ENCODE measurements around the gene TMEM132D. TPM values are rescaled to one million over a fixed set of nuclear protein-coding genes. Genes with fewer than 3 reads are reported as not detected.

Gene TMEM132D
- total and polyA plus RNA-seq, 2 experiments from 2014 or later: 2.0 to 2.4 TPM

GRCh38 chr12:129665414-129665813, 238.4 kb downstream of the TMEM132D start:
- Histone ChIP-seq H3K36me3 (replicated peaks; ENCODE audit: insufficient read depth, low read depth) (no peaks in the 10 kb centered on the region), H3K9me2 (replicated peaks; ENCODE audit: insufficient read depth) (no peaks in the 10 kb centered on the region), H3K9me3 (ENCODE audit: low read depth) (no peaks in the 10 kb centered on the region), H4K20me1 (ENCODE audit: insufficient read depth, poor library complexity, severe bottlenecking) (no peaks in the 10 kb centered on the region), H3K27ac (no peak overlapping the region), H3K4me1 (ENCODE audit: insufficient read depth) (no peaks in the 10 kb centered on the region), H2AFZ (no peak overlapping the region), H3K4me3 (no peak overlapping the region), H3K27me3 (no peaks in the 10 kb centered on the region), H3K4me2 (no peak overlapping the region), H3K79me2 (no peaks in the 10 kb centered on the region)
- no peak for DNase-seq (ENCODE audit: low spot score)
- TF ChIP-seq EZH2phosphoT487 (IDR thresholded peaks at IDR 0.05; ENCODE audit: low read depth, severe bottlenecking, unreplicated experiment): no peak
- TF ChIP-seq EZH2 (IDR thresholded peaks at IDR 0.05; ENCODE audit: borderline replicate concordance): no peak
- TF ChIP-seq CTCF (IDR thresholded peaks at IDR 0.05; ENCODE audit: poor library complexity): no peak
- WGBS (ENCODE audit: low lambda C conversion rate, missing lambda C conversion rate): 80% methylated on average over 6 of the region's 6 CpGs

- Histone ChIP-seq H3K9me3 (ENCODE audit: low read depth) (no peaks in the 10 kb centered on the region), H3K4me3 (no peak overlapping the region), H3K27me3 (no peaks in the 10 kb centered on the region), H4K20me1 (ENCODE audit: insufficient read depth, poor library complexity, severe bottlenecking) (no peaks in the 10 kb centered on the region), H3K4me1 (ENCODE audit: insufficient read depth) (no peaks in the 10 kb centered on the region), H3K4me2 (no peak overlapping the region), H3K27ac (no peak overlapping the region), H2AFZ (no peak overlapping the region), H3K79me2 (no peaks in the 10 kb centered on the region), H3K9me2 (replicated peaks; ENCODE audit: insufficient read depth) (no peaks in the 10 kb centered on the region), H3K36me3 (replicated peaks; ENCODE audit: insufficient read depth, low read depth) (no peaks in the 10 kb centered on the region)
- 89% methylated on average over 9 of the region's 9 CpGs for WGBS (ENCODE audit: low lambda C conversion rate, missing lambda C conversion rate)
- TF ChIP-seq CTCF (IDR thresholded peaks at IDR 0.05; ENCODE audit: poor library complexity): no peak
- TF ChIP-seq EZH2 (IDR thresholded peaks at IDR 0.05; ENCODE audit: borderline replicate concordance): no peak
- TF ChIP-seq EZH2phosphoT487 (IDR thresholded peaks at IDR 0.05; ENCODE audit: low read depth, severe bottlenecking, unreplicated experiment): no peak
- no peak for DNase-seq (ENCODE audit: low spot score)
Observed at GRCh38 chr12:129662234-129662633, 241.6 kb downstream of the TMEM132D start.

- H3K4me2 ChIP-seq: no peak overlapping the region
- WGBS (ENCODE audit: low lambda C conversion rate, missing lambda C conversion rate): 72% methylated on average over 7 of the region's 7 CpGs
- H3K27ac ChIP-seq: no peak overlapping the region
- H2AFZ ChIP-seq: no peak overlapping the region
- TF ChIP-seq CTCF (IDR thresholded peaks at IDR 0.05; ENCODE audit: poor library complexity) (no peak), EZH2phosphoT487 (IDR thresholded peaks at IDR 0.05; ENCODE audit: low read depth, severe bottlenecking, unreplicated experiment) (no peak), EZH2 (IDR thresholded peaks at IDR 0.05; ENCODE audit: borderline replicate concordance) (no peak)
- H3K4me1 ChIP-seq (ENCODE audit: insufficient read depth): no peaks in the 10 kb centered on the region
- no peaks in the 10 kb centered on the region for H3K9me3 ChIP-seq (ENCODE audit: low read depth)
- no peaks in the 10 kb centered on the region for H4K20me1 ChIP-seq (ENCODE audit: insufficient read depth, poor library complexity, severe bottlenecking)
- no peaks in the 10 kb centered on the region for H3K27me3 ChIP-seq
- H3K79me2 ChIP-seq: no peaks in the 10 kb centered on the region
- no peak overlapping the region for H3K4me3 ChIP-seq
- H3K9me2 ChIP-seq (replicated peaks; ENCODE audit: insufficient read depth): no peaks in the 10 kb centered on the region
- DNase-seq (ENCODE audit: low spot score): no peak
- H3K36me3 ChIP-seq (replicated peaks; ENCODE audit: insufficient read depth, low read depth): no peaks in the 10 kb centered on the region
Observed at GRCh38 chr12:129660946-129661345, 242.9 kb downstream of the TMEM132D start.
